Measurements from ENCODE around the gene ARGLU1.
A peak's percentile ranks its signal among the peaks of the same experiment; 100 is the strongest.

ARGLU1 gene

GRCh38 chr13:106569233-106570095 is 1.5 kb upstream of the ARGLU1 start:
- Histone ChIP-seq H3K79me2 (ENCODE audit: insufficient read depth, low read length) (peaks cover 41% of the 10 kb centered on the region), H2AFZ (ENCODE audit: low read depth, low read length) (no peak overlapping the region), H3K4me2 (ENCODE audit: insufficient read depth, low read length) (peak overlapping the region; percentile 85), H3K9ac (ENCODE audit: low read depth, low read length) (no peak overlapping the region), H3K4me3 (ENCODE audit: low read depth in 1 of 2, low read length in 2 of 2) (no peak overlapping the region), H3K9me3 (ENCODE audit: insufficient read depth, low read length, severe bottlenecking) (no peaks in the 10 kb centered on the region), H3K27ac (ENCODE audit: low read length) (no peak overlapping the region), H4K20me1 (ENCODE audit: insufficient read depth, low read length) (peaks cover 27% of the 10 kb centered on the region), H3K27me3 (ENCODE audit: insufficient read depth, low read length, poor library complexity) (no peaks in the 10 kb centered on the region), H3K36me3 (ENCODE audit: insufficient read depth, low read length) (peaks cover 2% of the 10 kb centered on the region), H3K4me1 (ENCODE audit: insufficient read depth, low read length) (peaks cover 38% of the 10 kb centered on the region)
- ATAC-seq (ENCODE audit: insufficient read depth, low read depth) (no peak), DNase-seq (no peak)
- TF ChIP-seq EZH2 (IDR thresholded peaks at IDR 0.05; ENCODE audit: borderline replicate concordance, low read depth, low read length, severe bottlenecking) (no peak), CTCF (IDR thresholded peaks at IDR 0.05; ENCODE audit: borderline replicate concordance, extremely low read depth, low read length, poor library complexity, severe bottlenecking) (no peak)

DNA sequence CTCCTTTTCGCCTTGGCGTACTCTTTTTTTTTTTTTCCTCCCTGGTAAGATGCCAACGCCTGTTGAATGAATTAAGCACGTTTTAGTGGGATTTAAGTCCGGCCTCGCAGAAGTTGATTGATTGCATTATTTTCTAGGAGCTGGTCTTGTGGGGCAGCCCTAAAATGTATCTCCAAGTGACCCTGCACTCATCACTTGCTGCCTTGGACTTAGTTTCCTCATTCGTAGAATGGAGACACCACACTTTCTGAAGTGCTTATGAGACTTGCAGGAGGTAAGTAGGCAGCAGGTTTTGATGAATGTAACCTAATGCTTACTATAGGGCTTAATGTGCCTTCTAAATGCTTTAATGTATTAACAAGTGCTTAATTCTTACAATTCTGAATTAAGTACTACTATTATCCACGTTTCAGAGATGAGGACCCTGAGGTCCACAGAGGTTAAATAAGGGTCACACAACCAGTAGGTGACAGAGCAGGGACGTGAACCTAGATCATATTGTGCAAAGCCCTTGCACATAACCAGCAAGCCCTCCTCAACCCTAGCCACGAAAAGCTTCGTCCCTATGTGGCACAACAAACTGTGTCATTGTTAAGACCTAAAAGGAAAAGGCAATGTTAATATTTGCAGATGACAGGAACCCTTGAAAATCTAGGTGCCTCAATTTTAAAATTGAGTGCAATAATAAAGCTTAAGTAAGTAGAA is 514 bp upstream of the ARGLU1 start:
- peak overlapping the region; percentile 66 for H3K27ac ChIP-seq (ENCODE audit: low read length)
- DNase-seq, result peak; percentile 14

DNA sequence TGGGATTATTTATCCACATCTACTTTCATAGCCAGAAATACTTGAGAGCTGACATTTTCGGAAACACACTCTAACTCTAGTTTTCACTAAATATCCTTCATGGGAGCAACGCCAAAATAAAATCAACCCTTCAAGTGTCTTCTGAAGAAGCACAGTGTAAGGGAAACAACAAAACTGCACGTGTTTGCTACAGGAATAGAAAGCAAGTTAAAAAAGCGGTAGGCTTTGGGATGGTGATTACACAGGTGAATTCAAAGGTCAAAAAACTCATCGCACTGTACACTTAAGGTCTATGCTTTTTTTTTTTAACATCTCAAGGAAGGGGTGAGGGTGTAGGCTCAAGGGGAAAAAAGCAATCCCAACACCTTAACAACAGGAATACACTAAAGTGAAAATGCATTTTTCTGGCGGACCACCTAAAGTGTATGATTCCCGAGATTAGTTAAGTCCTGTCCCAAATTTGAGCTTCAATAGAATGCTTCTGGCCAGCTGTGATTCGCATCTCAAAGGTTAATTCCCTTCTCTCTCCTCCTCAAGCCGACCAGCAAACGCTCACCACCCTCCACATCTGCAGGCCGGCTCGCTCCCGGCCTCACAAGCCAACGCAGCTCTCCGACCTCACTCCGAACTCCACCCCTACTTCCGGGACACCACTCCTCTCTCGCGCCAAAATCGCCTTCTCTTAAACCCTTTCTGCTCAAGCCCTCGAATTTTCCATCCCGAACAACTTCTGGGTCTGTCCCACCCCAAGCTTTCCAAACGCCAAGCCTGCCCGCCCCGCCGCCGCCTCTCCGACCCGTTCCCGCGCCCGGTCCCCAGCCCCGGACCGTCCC is 1.1 kb downstream of the ARGLU1 start:
- H3K27ac ChIP-seq (ENCODE audit: low read length), result peak overlapping the region; percentile 99
- TF ChIP-seq EZH2 (IDR thresholded peaks at IDR 0.05; ENCODE audit: borderline replicate concordance, low read depth, low read length, severe bottlenecking) (no peak), CTCF (IDR thresholded peaks at IDR 0.05; ENCODE audit: borderline replicate concordance, extremely low read depth, low read length, poor library complexity, severe bottlenecking) (no peak)
- peak overlapping the region; percentile 99 for H3K9ac ChIP-seq (ENCODE audit: low read depth, low read length)
- H3K9me3 ChIP-seq (ENCODE audit: insufficient read depth, low read length, severe bottlenecking), result no peaks in the 10 kb centered on the region
- H3K4me3 ChIP-seq (ENCODE audit: low read depth in 1 of 2, low read length in 2 of 2), result peak overlapping the region; percentile 88 to 92
- peaks cover 67% of the 10 kb centered on the region for H3K79me2 ChIP-seq (ENCODE audit: insufficient read depth, low read length)
- H4K20me1 ChIP-seq (ENCODE audit: insufficient read depth, low read length), result peaks cover 51% of the 10 kb centered on the region
- H3K36me3 ChIP-seq (ENCODE audit: insufficient read depth, low read length), result peaks cover 12% of the 10 kb centered on the region
- H3K27me3 ChIP-seq (ENCODE audit: insufficient read depth, low read length, poor library complexity), result no peaks in the 10 kb centered on the region
- ATAC-seq (ENCODE audit: insufficient read depth, low read depth), result peak; percentile 44
- peak; percentile 57 for DNase-seq
- H3K4me2 ChIP-seq (ENCODE audit: insufficient read depth, low read length), result peak overlapping the region; percentile 68
- H3K4me1 ChIP-seq (ENCODE audit: insufficient read depth, low read length), result peaks cover 58% of the 10 kb centered on the region
- peak overlapping the region; percentile 88 for H2AFZ ChIP-seq (ENCODE audit: low read depth, low read length)

More for the DNA sequence above, 514 bp upstream of the ARGLU1 start:
- Histone ChIP-seq H3K36me3 (ENCODE audit: insufficient read depth, low read length) (peaks cover 8% of the 10 kb centered on the region), H3K27me3 (ENCODE audit: insufficient read depth, low read length, poor library complexity) (no peaks in the 10 kb centered on the region), H3K79me2 (ENCODE audit: insufficient read depth, low read length) (peaks cover 52% of the 10 kb centered on the region), H3K9ac (ENCODE audit: low read depth, low read length) (peak overlapping the region; percentile 99), H3K4me3 (ENCODE audit: low read depth in 1 of 2, low read length in 2 of 2) (peak overlapping the region; percentile 88 to 92; a peak in 3 of 4 replicates), H2AFZ (ENCODE audit: low read depth, low read length) (peak overlapping the region; percentile 91), H4K20me1 (ENCODE audit: insufficient read depth, low read length) (peaks cover 37% of the 10 kb centered on the region), H3K4me2 (ENCODE audit: insufficient read depth, low read length) (peak overlapping the region; percentile 85), H3K4me1 (ENCODE audit: insufficient read depth, low read length) (peaks cover 48% of the 10 kb centered on the region), H3K9me3 (ENCODE audit: insufficient read depth, low read length, severe bottlenecking) (no peaks in the 10 kb centered on the region)
- TF ChIP-seq EZH2 (IDR thresholded peaks at IDR 0.05; ENCODE audit: borderline replicate concordance, low read depth, low read length, severe bottlenecking), result no peak
- no peak for TF ChIP-seq CTCF (IDR thresholded peaks at IDR 0.05; ENCODE audit: borderline replicate concordance, extremely low read depth, low read length, poor library complexity, severe bottlenecking)
- peak; percentile 26 for ATAC-seq (ENCODE audit: insufficient read depth, low read depth)

Measured in DND-41 (cell line).